Fibroblast of the aortic adventitia (primary cell): Measurements from ENCODE around the gene ZNF740. TPM values are rescaled to one million over a fixed set of nuclear protein-coding genes. Genes with fewer than 3 reads are reported as not detected.
A peak's percentile ranks its signal among the peaks of the same experiment; 100 is the strongest.
"Not testable (repeated sequence)": the region's sequence is repeated elsewhere in the genome, so short reads cannot be mapped to it uniquely, and the experiment has no call there.

ENCODE experiments used
- DNase-seq: peaks from one replicate; pipeline ENCODE4 v3.0.0-alpha.2; 2010; ENCODE audit warnings: low read depth
- H3K4me3 ChIP-seq: 2 replicates; pipeline ENCODE4 v1.5.1; 2011; ENCODE audit warnings: low read depth, mild to moderate bottlenecking, control low read depth, low read length, moderate library complexity
- CTCF ChIP-seq: IDR thresholded peaks from 2 replicates; pipeline ENCODE4 v1.5.1; 2011; ENCODE audit warnings: mild to moderate bottlenecking, low read length, control low read depth, inconsistent platforms; ENCODE audit not compliant: insufficient read depth
- total RNA-seq: library from RNA; depleted of rRNA; stranded (reverse); fragments of >200 nt; gene quantifications from 2 replicates; pipeline ENCODE4 v1.2.3, GENCODE V29; 2012; ENCODE audit warnings: low replicate concordance

ZNF740 gene
- total RNA-seq, 1 donor: 12.6 TPM

GRCh38 chr12:53172352-53172751 is 8.2 kb upstream of the ZNF740 start:
- DNase-seq: peak; percentile 68
- no peak for TF ChIP-seq CTCF
- H3K4me3 ChIP-seq: no peak overlapping the region

GRCh38 chr12:53173085-53173715 is 7.3 kb upstream of the ZNF740 start:
- no peak for TF ChIP-seq CTCF
- DNase-seq: no peak
- no peak overlapping the region for H3K4me3 ChIP-seq

GRCh38 chr12:53174881-53175491 is 5.5 kb upstream of the ZNF740 start:
- H3K4me3 ChIP-seq: no peak overlapping the region
- TF ChIP-seq CTCF: peak; percentile 23

GRCh38 chr12:53176750-53177149 is 3.8 kb upstream of the ZNF740 start:
- no peak overlapping the region for H3K4me3 ChIP-seq
- DNase-seq: no peak
- no peak for TF ChIP-seq CTCF

More at GRCh38 chr12:53174881-53175491, 5.5 kb upstream of the ZNF740 start:
- DNase-seq: peak; percentile 44

GRCh38 chr12:53177447-53177846 is 3.1 kb upstream of the ZNF740 start:
- not testable (repeated sequence) for DNase-seq, H3K4me3 ChIP-seq

GRCh38 chr12:53178803-53179202 is 1.7 kb upstream of the ZNF740 start:
- not testable (repeated sequence) for DNase-seq, H3K4me3 ChIP-seq

GRCh38 chr12:53179687-53180219 is 769 bp upstream of the ZNF740 start:
- no peak for DNase-seq
- H3K4me3 ChIP-seq: peak overlapping the region; percentile 81
- TF ChIP-seq CTCF: no peak
